ENCODE results near the gene ELAVL2.

The ELAVL2 gene

DNA sequence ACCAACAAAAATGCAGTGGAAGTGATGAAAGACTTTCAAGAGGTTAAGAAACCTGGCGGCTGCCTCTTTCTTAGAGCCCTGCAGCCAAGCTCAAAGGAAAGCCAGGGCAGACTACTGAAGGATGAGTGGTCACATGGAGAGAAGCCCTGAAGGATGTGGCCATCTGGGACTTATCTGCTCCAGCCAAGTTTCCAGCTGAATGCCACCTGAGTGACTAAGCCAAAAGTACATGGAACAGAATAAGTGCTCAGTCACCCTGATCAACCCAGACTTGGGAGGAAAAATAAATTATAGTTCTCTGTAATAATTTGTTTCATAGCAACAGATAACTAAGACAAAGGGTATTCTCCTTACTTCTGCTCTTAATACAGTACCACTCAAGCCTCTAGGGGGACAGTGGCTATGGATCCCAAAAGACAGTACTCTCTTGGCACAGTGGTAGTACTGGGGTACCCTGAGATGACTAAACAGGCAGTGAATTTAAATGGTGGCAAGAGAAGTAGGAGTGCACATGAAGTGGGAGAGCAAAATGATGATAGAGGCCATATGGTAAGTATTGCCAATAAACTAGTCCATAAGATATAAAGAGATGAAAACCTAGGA lies 182.3 kb downstream of the ELAVL2 start:
- no peak overlapping the region for H3K4me3 ChIP-seq (ENCODE audit: low read depth, low read length)
- no peak for DNase-seq (ENCODE audit: low read depth, low spot score)
- no peak for TF ChIP-seq CTCF (IDR thresholded peaks at IDR 0.05; ENCODE audit: low read depth, low read length)
- in situ Hi-C loops (cut with HindIII; ENCODE audit: low sequenced_read_pairs), result no loop called here
